NCI-H2227 treated with DMSO at 0.1 percent for 48 hours (cell line): ENCODE measurements around the gene NUF2.
"Not testable (repeated sequence)": the region's sequence is repeated elsewhere in the genome, so short reads cannot be mapped to it uniquely, and the experiment has no call there.

ENCODE experiments used
- DNase-seq: peaks from one replicate; lab custom pipeline; 2025; lab: John Stamatoyannopoulos, UW

The NUF2 gene

GRCh38 chr1:163321311-163322305 is at the start of gene NUF2:
NUF2 (plus strand) TSS chr1:163321954; CDS start chr1:163326052, 4,098 bp downstream.
- DNase-seq: peak; percentile 96

DNA sequence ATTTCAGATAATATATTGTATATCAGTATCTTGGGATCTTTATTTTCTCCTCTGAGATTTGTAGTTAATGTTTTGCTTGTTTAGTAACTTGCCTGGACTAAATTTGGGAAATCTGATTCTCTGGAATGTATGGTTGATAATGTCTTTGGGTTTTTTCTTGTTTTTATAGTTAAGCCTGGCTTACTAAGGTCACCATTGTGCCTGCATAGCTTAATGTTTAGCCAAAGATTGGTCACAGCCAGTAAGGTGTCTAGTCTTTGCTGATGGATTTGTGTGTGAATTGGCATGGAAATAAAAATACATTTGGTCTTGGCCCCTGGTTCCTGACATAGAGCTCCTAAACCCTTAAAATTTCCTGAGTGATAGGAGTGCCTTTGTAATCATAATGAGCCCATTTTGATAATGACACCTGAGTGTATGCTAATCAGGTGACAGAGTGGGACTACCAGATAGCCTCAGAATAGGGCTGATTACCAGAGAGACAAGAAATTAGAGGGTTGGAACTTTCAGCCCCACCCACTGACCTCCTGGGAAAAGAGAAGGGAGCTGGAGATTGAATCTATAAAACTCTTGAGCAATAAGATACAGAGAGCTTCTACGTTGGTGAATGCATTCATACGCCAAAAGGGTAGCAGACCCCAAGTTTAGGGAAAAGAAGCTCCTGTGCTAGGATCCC is 47.9 kb upstream of the NUF2 start:
- DNase-seq: peak; percentile 40

- no peak for DNase-seq
Measured at GRCh38 chr1:163275222-163275621, 46.5 kb upstream of the NUF2 start.

GRCh38 chr1:163278602-163279001 is 43.2 kb upstream of the NUF2 start:
- no peak for DNase-seq

GRCh38 chr1:163284867-163285266 is 36.9 kb upstream of the NUF2 start:
- DNase-seq: not testable (repeated sequence)

DNA sequence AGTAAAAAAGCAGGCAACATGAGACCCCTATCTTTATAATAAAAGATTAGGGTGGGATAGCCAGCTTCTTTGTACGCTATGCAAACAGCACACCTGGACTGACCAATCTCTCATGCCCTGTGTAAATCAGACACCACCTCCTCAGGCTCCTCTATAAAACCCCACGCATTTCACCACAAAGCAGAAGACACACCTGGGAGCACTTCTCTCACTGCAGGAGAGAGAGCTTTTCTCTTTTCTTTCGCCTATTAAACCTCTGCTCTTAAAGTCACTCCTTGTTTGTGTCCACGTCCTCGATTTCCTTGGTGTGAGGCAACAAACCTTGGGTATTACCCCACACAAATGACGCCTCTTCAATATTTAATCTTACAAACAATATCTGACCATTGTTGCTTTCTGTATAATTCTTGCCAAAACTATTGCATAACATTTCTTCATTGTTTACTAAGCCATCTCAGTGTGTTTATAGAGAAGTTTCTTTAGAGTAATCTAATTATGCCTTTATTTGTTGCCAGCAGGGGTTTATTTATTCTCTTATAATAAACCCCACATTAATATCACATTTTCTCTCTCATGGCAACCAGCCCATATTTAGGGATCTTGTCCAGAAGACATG is 31.6 kb upstream of the NUF2 start:
- no peak for DNase-seq

DNA sequence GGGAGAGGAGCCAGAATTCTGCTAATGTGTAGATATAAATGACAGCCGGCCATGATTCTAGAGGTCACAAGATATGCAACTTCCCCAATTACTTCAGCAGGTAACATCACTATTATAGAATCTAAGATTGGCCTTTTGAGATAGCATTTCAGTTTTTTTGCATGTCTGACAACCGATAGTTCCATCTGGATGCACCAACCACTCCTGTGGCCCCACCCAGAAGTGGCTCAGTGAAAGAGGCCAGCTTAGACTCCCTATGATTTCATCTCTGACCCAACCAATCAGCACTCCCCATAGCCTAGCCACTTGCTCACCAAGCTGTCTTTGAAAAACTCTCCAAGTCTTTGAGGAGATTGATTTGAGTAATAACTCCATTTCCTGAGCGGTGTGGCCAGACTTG is 30.3 kb upstream of the NUF2 start:
- DNase-seq: no peak

DNA sequence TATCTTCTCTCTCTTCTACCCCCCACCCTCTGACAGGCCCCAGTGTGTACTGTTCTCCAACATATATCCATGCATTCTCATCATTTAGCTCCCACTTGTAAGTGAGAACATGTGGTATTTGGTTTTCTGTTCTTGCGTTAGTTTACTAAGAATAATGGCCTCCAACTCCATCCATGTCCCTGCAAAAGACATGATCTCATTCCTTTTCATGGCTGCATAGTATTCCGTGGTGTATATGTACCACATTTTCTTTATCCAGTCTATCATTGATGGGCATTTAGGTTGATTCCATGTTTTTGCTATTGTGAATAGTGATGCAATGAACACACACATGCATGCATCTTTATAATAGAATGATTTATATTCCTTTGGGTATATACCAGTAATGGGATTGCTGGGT is 29.6 kb upstream of the NUF2 start:
- DNase-seq: not testable (repeated sequence)

- not testable (repeated sequence) for DNase-seq
Measured at GRCh38 chr1:163293497-163293896, 28.3 kb upstream of the NUF2 start.

GRCh38 chr1:163295949-163296348 is 25.8 kb upstream of the NUF2 start:
- DNase-seq: no peak

- no peak for DNase-seq
Measured at GRCh38 chr1:163296504-163297263, 25.1 kb upstream of the NUF2 start.

DNA sequence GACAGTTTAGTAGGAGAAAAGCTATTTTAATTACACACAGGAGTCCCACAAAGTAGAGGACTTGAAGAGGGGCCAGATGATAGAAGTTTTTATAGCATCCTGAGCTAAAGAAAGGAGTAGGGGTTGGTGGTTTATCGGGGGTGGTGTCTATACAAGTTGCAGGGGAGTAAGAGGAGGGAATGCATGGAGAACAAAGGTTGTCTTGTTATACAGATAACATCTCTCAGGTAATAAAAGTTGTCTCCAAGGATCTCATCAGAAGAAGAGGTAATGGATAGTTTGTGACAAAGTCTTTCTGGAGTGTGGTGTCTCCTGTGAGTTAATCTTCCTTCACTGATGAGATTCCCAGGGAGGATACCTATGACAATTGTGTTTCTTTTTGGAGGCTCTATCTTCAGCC is 23.4 kb upstream of the NUF2 start:
- no peak for DNase-seq

DNA sequence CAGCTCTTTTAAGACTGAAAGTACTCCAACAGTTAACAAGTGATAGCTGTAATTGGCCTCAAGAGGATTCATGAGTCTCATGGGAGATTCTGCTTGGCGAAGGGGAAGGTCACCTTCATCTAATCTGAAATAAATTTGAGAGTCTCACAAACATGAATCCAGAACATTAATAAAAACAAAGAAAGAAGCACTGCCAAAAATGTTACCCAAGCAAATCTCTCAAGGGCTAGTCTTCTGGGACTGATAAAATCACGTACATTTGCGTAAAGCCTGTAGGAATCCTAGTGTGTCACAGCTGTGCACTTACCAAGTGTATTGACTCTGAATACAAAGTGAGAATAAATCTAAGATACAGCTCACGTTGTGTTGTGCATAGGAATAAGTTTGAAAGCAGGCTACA is 21.2 kb upstream of the NUF2 start:
- no peak for DNase-seq

GRCh38 chr1:163303561-163303960 is 18.2 kb upstream of the NUF2 start:
- DNase-seq: no peak

GRCh38 chr1:163305441-163305840 is 16.3 kb upstream of the NUF2 start:
- no peak for DNase-seq

GRCh38 chr1:163307479-163308171 is 14.1 kb upstream of the NUF2 start:
- DNase-seq: no peak

DNA sequence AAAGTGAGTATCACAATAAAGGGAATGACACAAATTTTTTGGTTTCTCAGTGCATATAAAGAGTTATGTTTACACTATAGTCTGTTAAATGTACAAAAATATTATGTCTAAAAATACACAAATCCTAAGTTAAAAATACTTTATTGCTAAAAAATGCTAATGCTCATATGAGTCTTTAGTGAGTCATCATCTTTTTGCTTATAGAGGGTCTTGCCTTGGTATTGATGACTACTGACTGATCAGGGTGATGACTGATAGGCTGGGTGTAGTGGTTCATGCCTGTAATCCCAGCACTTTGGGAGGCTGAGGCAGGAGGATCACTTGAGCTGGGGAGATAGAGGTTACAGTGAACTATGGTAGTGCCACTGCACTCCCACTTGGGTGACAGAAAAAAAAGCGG is 12.9 kb upstream of the NUF2 start:
- DNase-seq: no peak

- DNase-seq: peak; percentile 27
Measured at GRCh38 chr1:163315773-163316374, 5.9 kb upstream of the NUF2 start.

GRCh38 chr1:163320891-163321290 is 863 bp upstream of the NUF2 start:
- DNase-seq: no peak

DNA sequence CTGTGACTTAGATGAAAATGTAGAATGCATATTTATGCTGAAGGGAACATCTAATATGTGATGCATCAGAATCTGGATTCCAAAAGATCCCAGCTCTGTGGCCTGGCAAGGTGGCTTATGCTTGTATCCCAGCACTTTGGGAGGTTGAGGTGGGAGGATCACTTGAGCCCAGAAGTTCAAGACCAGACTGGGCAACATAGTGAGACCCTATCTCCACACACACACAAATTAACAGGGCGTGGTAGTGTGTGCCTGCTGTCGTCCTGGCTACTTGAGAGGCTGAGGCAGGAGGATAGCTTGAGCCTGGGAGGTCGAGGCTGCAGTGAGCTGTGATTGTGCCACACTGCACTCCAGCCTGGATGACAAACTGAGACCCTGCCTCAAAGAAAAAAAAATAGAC is 1.6 kb downstream of the NUF2 start:
- DNase-seq: not testable (repeated sequence)

DNA sequence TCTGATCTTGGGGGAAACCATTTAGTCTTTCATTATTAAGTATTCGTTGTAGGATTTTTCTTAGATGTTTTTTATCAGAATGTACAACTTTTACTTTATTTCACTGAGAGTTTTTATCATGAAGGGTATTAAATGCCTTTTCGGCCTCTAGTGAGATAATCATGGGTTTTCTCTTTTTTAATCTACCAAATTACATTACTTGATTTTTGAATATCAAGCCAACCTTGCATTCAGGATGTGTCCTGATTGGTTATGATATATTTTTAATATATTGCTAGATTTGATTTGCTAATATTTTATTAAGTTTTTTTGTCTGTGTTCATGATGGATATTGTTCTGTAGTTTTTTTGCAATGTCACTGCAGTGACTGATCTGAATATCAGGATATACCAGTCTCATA is 9.4 kb downstream of the NUF2 start:
- no peak for DNase-seq
